ENCODE measurements around the gene ZNF546.

The ZNF546 gene

GRCh38 chr19:39970675-39971379 is 26.0 kb upstream of the ZNF546 start, which contains the start of gene PSMC4:
Gene PSMC4, plus strand, starts transcription at chr19:39971165. Its CDS starts 38 bp downstream, at chr19:39971203.
- H3K4me3 ChIP-seq (ENCODE audit: low read length): peak within 1 kb of the TSS; percentile 91
- peak; percentile 99 for DNase-seq (ENCODE audit: low read depth)
- TF ChIP-seq CTCF (conservative IDR thresholded peaks at IDR 0.05; ENCODE audit: low read length): peak; percentile 70

- no peak for TF ChIP-seq CTCF (conservative IDR thresholded peaks at IDR 0.05; ENCODE audit: low read length)
- peak overlapping the region; percentile 91 for H3K4me3 ChIP-seq (ENCODE audit: low read length)
- no peak for DNase-seq (ENCODE audit: low read depth)
Measured at GRCh38 chr19:39971380-39972035, 25.4 kb upstream of the ZNF546 start.

- TF ChIP-seq CTCF (conservative IDR thresholded peaks at IDR 0.05; ENCODE audit: low read length): no peak
- DNase-seq (ENCODE audit: low read depth): no peak
Measured at GRCh38 chr19:39974377-39975155, 22.3 kb upstream of the ZNF546 start.

GRCh38 chr19:39982883-39983282 is 14.0 kb upstream of the ZNF546 start:
- no peak overlapping the region for H3K4me3 ChIP-seq (ENCODE audit: low read length)
- TF ChIP-seq CTCF (conservative IDR thresholded peaks at IDR 0.05; ENCODE audit: low read length): no peak
- no peak for DNase-seq (ENCODE audit: low read depth)

More at GRCh38 chr19:39974377-39975155, 22.3 kb upstream of the ZNF546 start:
- no peak overlapping the region for H3K4me3 ChIP-seq (ENCODE audit: low read length)

- no peak overlapping the region for H3K4me3 ChIP-seq (ENCODE audit: low read length)
- no peak for TF ChIP-seq CTCF (conservative IDR thresholded peaks at IDR 0.05; ENCODE audit: low read length)
- no peak for DNase-seq (ENCODE audit: low read depth)
Measured at GRCh38 chr19:39983695-39984300, 13.1 kb upstream of the ZNF546 start.

- no peak for DNase-seq (ENCODE audit: low read depth)
- no peak for TF ChIP-seq CTCF (conservative IDR thresholded peaks at IDR 0.05; ENCODE audit: low read length)
- no peak overlapping the region for H3K4me3 ChIP-seq (ENCODE audit: low read length)
Measured at GRCh38 chr19:39986643-39987042, 10.2 kb upstream of the ZNF546 start.
